BJ (cell line): ENCODE results near the gene YTHDF2. TPM values are rescaled to one million over a fixed set of nuclear protein-coding genes. Genes with fewer than 3 reads are reported as not detected.

Experiments used
- CTCF ChIA-PET: fragments of 350-600 bp; formaldehyde crosslinking; extraction: SDS; loops from one replicate; lab custom pipeline; 2021; ENCODE audit warnings: antibody characterized with exemption, inconsistent platforms; lab: Yijun Ruan, JAX
- POLR2A ChIA-PET: fragments of 300-600 bp; sonication (Branson Sonifier 250); formaldehyde crosslinking; extraction: SDS; loops from one replicate; lab custom pipeline; 2021; ENCODE audit warnings: antibody characterized with exemption; lab: Charles Lee
- DNase-seq: peaks from one replicate; pipeline ENCODE4 v3.0.0-alpha.2; 2011; ENCODE audit warnings: low read depth
- H3K27me3 ChIP-seq: 2 replicates; pipeline ENCODE4 v1.6.0; 2011; ENCODE audit warnings: low read length; ENCODE audit not compliant: control insufficient read depth, insufficient read depth
- H3K36me3 ChIP-seq: 2 replicates; pipeline ENCODE4 v1.5.1; 2011; ENCODE audit warnings: low read length; ENCODE audit not compliant: control insufficient read depth, insufficient read depth
- H3K4me3 ChIP-seq: 2 replicates; pipeline ENCODE4 v1.5.1; 2011; ENCODE audit warnings: low read depth, mild to moderate bottlenecking, control low read depth, low read length
- CTCF ChIP-seq: IDR thresholded peaks from 2 replicates; pipeline ENCODE4 v1.5.1; 2011; ENCODE audit warnings: low read depth, mild to moderate bottlenecking, control low read depth, inconsistent platforms, low read length, moderate library complexity; ENCODE audit not compliant: insufficient read depth
- polyA plus RNA-seq: library from polyadenylated mRNA; depleted of rRNA; stranded (reverse); fragments of >200 nt; gene quantifications from 2 replicates; pipeline ENCODE4 v1.2.3, GENCODE V29; 2011

Gene YTHDF2
- polyA plus RNA-seq, 1 experiment, result 45.9 TPM

DNA sequence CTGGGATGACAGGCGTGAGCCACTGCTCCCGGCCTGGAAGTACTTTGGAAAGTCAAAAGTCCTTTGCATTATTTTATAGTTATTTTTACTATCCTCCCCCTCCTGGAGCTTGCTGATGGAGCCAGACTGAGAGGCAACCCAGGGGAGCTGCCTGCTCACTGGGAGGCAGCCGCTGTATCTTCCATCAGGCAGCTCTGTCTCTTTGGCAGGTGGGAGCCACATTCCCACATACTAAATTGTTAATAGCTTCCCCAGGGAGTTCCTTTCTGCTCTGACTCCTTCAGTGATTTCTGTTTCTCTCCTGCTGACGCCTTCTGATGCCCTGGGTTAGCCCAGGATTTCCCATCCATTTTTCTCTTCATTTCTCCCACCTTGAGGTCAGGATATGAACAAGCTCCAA lies 70.3 kb downstream of the YTHDF2 start:
- Histone ChIP-seq H3K27me3 (peaks cover 7% of the 10 kb centered on the region), H3K4me3 (no peak overlapping the region), H3K36me3 (no peaks in the 10 kb centered on the region)
- POLR2A ChIA-PET, result no interaction called here
- no peak for TF ChIP-seq CTCF
- DNase-seq, result no peak
- CTCF ChIA-PET, result interaction anchor here (0.8 to 1.3 kb wide), 3 partner anchors 13 to 75 kb away, joined by 3 to 5 read pairs (median 4); no protein-coding TSS in a partner anchor

DNA sequence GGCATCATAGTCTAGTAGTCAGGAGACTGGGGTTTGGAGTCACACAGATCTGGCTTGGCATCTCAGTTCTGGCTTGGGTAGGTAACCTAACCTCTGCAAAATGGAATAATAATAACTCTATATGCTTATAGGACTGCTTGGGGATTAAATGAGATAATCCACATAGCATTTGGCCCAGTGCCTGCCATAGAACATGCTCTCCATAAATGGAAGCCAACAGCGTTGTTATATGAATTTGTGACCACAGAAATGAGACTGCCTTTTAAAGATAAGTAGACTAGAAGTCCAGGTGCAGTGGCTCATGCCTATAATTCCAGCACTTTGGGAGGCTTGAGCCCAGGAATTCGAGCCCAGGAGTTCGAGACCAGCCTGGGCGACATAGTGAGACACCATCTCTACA lies 71.2 kb downstream of the YTHDF2 start:
- CTCF ChIA-PET, result no interaction called here
- TF ChIP-seq CTCF, result no peak
- Histone ChIP-seq H3K36me3 (no peaks in the 10 kb centered on the region), H3K27me3 (peaks cover 12% of the 10 kb centered on the region), H3K4me3 (no peak overlapping the region)
- POLR2A ChIA-PET, result no interaction called here
- no peak for DNase-seq

DNA sequence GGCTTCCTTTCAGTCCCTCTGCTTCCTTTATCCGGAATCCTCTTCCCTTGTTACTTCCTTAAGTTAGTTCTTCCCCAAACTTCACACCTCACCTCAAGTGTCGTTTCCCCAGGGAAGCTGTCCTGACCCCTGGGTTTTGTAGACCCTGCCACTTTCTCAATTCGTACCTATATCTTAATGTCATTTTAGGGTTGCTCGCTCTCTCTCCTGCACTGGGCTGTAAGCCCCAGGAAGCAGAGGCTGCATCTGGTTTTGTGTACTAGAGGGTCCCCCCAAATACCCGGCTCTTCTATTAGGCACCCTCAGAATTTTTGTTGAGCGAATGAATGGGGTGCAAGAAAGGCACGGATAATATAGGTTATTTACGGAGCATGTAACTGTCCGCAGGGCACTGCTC lies 74.6 kb downstream of the YTHDF2 start:
- Histone ChIP-seq H3K27me3 (peaks cover 29% of the 10 kb centered on the region), H3K4me3 (no peak overlapping the region), H3K36me3 (no peaks in the 10 kb centered on the region)
- no peak for TF ChIP-seq CTCF
- CTCF ChIA-PET, result interaction anchor here (1.0 kb wide), 1 partner anchor 66 kb away, joined by 4 read pairs; no protein-coding TSS in a partner anchor
- no peak for DNase-seq
- POLR2A ChIA-PET, result no interaction called here

GRCh38 chr1:28811766-28812668 lies 75.3 kb downstream of the YTHDF2 start, which contains the start of gene OPRD1:
TSS of gene OPRD1 (plus strand) at chr1:28812170. CDS start at chr1:28812384, 214 bp downstream.
- ChIA-PET POLR2A (no interaction called here), CTCF (no interaction called here)
- DNase-seq, result no peak
- no peak within 1 kb of the TSS for H3K4me3 ChIP-seq
- no peaks in the 10 kb centered on the region for H3K36me3 ChIP-seq
- TF ChIP-seq CTCF, result no peak
- peaks cover 31% of the 10 kb centered on the region for H3K27me3 ChIP-seq

GRCh38 chr1:28812669-28813468 lies 76.1 kb downstream of the YTHDF2 start:
- Histone ChIP-seq H3K36me3 (no peaks in the 10 kb centered on the region), H3K4me3 (no peak overlapping the region), H3K27me3 (peaks cover 34% of the 10 kb centered on the region)
- no peak for DNase-seq
- no peak for TF ChIP-seq CTCF
- ChIA-PET POLR2A (no interaction called here), CTCF (interaction anchor here (1.1 to 1.2 kb wide), 2 partner anchors 11 to 64 kb away, joined by 3 read pairs; no protein-coding TSS in a partner anchor)
